GM21576 (cell line): ENCODE results near the gene ANKRD36C.
"Not testable (repeated sequence)": the region's sequence is repeated elsewhere in the genome, so short reads cannot be mapped to it uniquely, and the experiment has no call there.

Experiments used
- ATAC-seq: cut with Tn5 transposase; IDR thresholded peaks from one replicate; pipeline ENCODE4 v1.9.1; 2021; ENCODE audit warnings: mild to moderate bottlenecking, moderate library complexity; ENCODE audit not compliant: unreplicated experiment

ANKRD36C gene

GRCh38 chr2:95799892-95800291 is 191.7 kb downstream of the ANKRD36C start:
- ATAC-seq = no peak

GRCh38 chr2:95799147-95799889 is 192.3 kb downstream of the ANKRD36C start:
- not testable (repeated sequence) for ATAC-seq

GRCh38 chr2:95796249-95797099 is 195.2 kb downstream of the ANKRD36C start:
- ATAC-seq = not testable (repeated sequence)

GRCh38 chr2:95793970-95794369 is 197.7 kb downstream of the ANKRD36C start:
- not testable (repeated sequence) for ATAC-seq

- ATAC-seq = not testable (repeated sequence)
Measured at GRCh38 chr2:95790180-95790579, 201.4 kb downstream of the ANKRD36C start.

GRCh38 chr2:95789385-95789784 is 202.2 kb downstream of the ANKRD36C start:
- not testable (repeated sequence) for ATAC-seq

GRCh38 chr2:95788642-95789041 is 203.0 kb downstream of the ANKRD36C start:
- ATAC-seq = not testable (repeated sequence)
